ENCODE data around the gene CAST. TPM values are rescaled to one million over a fixed set of nuclear protein-coding genes. Genes with fewer than 3 reads are reported as not detected.

CAST gene
- total RNA-seq, 2 donors from 2014 or later = 251 to 256 TPM

Other genes starting within 250 kb of the CAST start
- under 1 TPM; 0.14 to 0.34 TPM for gene PCSK1, start 229.1 kb upstream of the CAST start, total RNA-seq
- gene ERAP1, start 145.6 kb downstream of the CAST start, total RNA-seq = 10 to 100 TPM; 28.1 to 31.7 TPM
- 10 to 100 TPM in 1 of 2 donors, 1 to 10 TPM in 1; 7.7 to 19.0 TPM for gene ERAP2, start 214.1 kb downstream of the CAST start, total RNA-seq